K562 (cell line): ENCODE data around the gene KCTD19. TPM values are rescaled to one million over a fixed set of nuclear protein-coding genes. Genes with fewer than 3 reads are reported as not detected.
A peak's percentile ranks its signal among the peaks of the same experiment; 100 is the strongest.

Experiments used
- ATF2 ChIP-seq: sonication (generic); formaldehyde crosslinking; IDR thresholded peaks from 2 replicates; pipeline ENCODE4 v1.8.1; 2022; ENCODE audit warnings: missing genetic modification reagents
- ATF7 ChIP-seq: fragments of 450-650 bp; IDR thresholded peaks from 2 replicates; pipeline ENCODE4 v1.7.1; 2014; ENCODE audit warnings: mild to moderate bottlenecking, moderate library complexity
- DNMT1 ChIP-seq: fragments of 450-650 bp; IDR thresholded peaks from 2 replicates; pipeline ENCODE4 v1.6.1; 2016; ENCODE audit warnings: antibody characterized with exemption, mild to moderate bottlenecking
- FOXO4 ChIP-seq: fragments of 450-650 bp; formaldehyde crosslinking; IDR thresholded peaks from 2 replicates; pipeline ENCODE4 v1.4.0; 2020; ENCODE audit warnings: mild to moderate bottlenecking, moderate library complexity
- HDGF ChIP-seq: fragments of 450-650 bp; IDR thresholded peaks from 2 replicates; pipeline ENCODE4 v1.6.1; 2016
- HOMEZ ChIP-seq: fragments of 250-450 bp; sonication (Bioruptor Pico); IDR thresholded peaks from 2 replicates; pipeline ENCODE4 v1.4.0; 2020; ENCODE audit warnings: mild to moderate bottlenecking, moderate library complexity
- KLF1 ChIP-seq: fragments of 450-650 bp; IDR thresholded peaks from 2 replicates; pipeline ENCODE4 v1.6.1; 2016; ENCODE audit warnings: missing genetic modification characterization, missing compliant biosample characterization
- LCOR ChIP-seq: sonication (generic); formaldehyde crosslinking; IDR thresholded peaks from 2 replicates; pipeline ENCODE4 v1.8.0; 2022; ENCODE audit warnings: mild to moderate bottlenecking, missing genetic modification reagents
- MEF2A ChIP-seq: IDR thresholded peaks from 2 replicates; pipeline ENCODE4 v1.6.1; 2011; ENCODE audit warnings: low read depth, mild to moderate bottlenecking, low read length, moderate library complexity; ENCODE audit not compliant: control insufficient read depth
- PCBP1 ChIP-seq: fragments of 200-400 bp; formaldehyde crosslinking; IDR thresholded peaks from 2 replicates; pipeline ENCODE4 v1.6.1; 2018; ENCODE audit warnings: mild to moderate bottlenecking, low read depth, low read length; ENCODE audit not compliant: poor library complexity, severe bottlenecking
- SAFB ChIP-seq: fragments of 200-400 bp; formaldehyde crosslinking; IDR thresholded peaks from 2 replicates; pipeline ENCODE4 v1.6.1; 2017; ENCODE audit warnings: low read depth, low read length, borderline replicate concordance
- SMC3 ChIP-seq: conservative IDR thresholded peaks from 2 replicates; pipeline ENCODE4 v1.6.1; 2011; ENCODE audit warnings: low read depth, low read length, improper control_type of control experiment; ENCODE audit not compliant: insufficient read depth
- TCF7L2 ChIP-seq: fragments of 150-350 bp; IDR thresholded peaks from 2 replicates; pipeline ENCODE4 v1.6.1; 2016; ENCODE audit warnings: low read depth, mild to moderate bottlenecking, low read length, moderate library complexity
- YY1 ChIP-seq, 3 experiments: IDR thresholded peaks; 2 replicates each; pipeline ENCODE4 v1.6.1; 2011; ENCODE audit warnings: low read length in 2 of 3, mild to moderate bottlenecking in 2 of 3, moderate library complexity in 2 of 3, borderline replicate concordance in 1 of 3, control low read depth in 1 of 3, low read depth in 1 of 3; ENCODE audit not compliant: insufficient read depth in 3 of 3, insufficient replicate concordance in 2 of 3, control insufficient read depth in 1 of 3, insufficient read length in 1 of 3; ENCODE audit errors: extremely low read depth in 1 of 3
- ZNF143 ChIP-seq: sonication (generic); formaldehyde crosslinking; IDR thresholded peaks from 2 replicates; pipeline ENCODE4 v1.9.0; 2022; ENCODE audit warnings: mild to moderate bottlenecking, missing genetic modification reagents
- ZNF239 ChIP-seq: fragments of 250-450 bp; sonication (Bioruptor Pico); IDR thresholded peaks from 2 replicates; pipeline ENCODE4 v1.4.0; 2020; ENCODE audit warnings: mild to moderate bottlenecking
- ZNF395 ChIP-seq: fragments of 200-800 bp; sonication (Bioruptor generic); IDR thresholded peaks from 2 replicates; pipeline ENCODE4 v1.6.1; 2017; ENCODE audit warnings: missing genetic modification characterization, missing compliant biosample characterization
- ZNF583 ChIP-seq: fragments of 250-450 bp; sonication (Bioruptor Pico); IDR thresholded peaks from 2 replicates; pipeline ENCODE4 v1.4.0; 2020
- ZNF79 ChIP-seq: fragments of 250-450 bp; sonication (Bioruptor Pico); IDR thresholded peaks from 2 replicates; pipeline ENCODE4 v1.4.0; 2020; ENCODE audit warnings: low read depth, mild to moderate bottlenecking, moderate library complexity
- polyA plus RNA-seq, 8 experiments: library from polyadenylated mRNA; depleted of rRNA in 4 of 8; stranded (reverse) in 5 of 8; unstranded in 3 of 8; fragments of >200 nt; fragmentation: Nextera tagmentation in 2 of 8; fragmentation: Illumina TruSeq in 1 of 8; extraction: Ambion mirVana in 2 of 8; extraction: Trizol in 1 of 8; gene quantifications; 2 replicates each; pipeline versions ENCODE4 v1.2.1 to v1.2.3, GENCODE V29; 2011 to 2014; ENCODE audit warnings: inconsistent platforms in 1 of 8, missing spikeins in 1 of 8
- total RNA-seq, 7 experiments: library from RNA; depleted of rRNA in 6 of 7; stranded (reverse); fragments of >200 nt in 6 of 7; fragmentation: Illumina TruSeq in 2 of 7; extraction: Trizol in 2 of 7; gene quantifications; 2 replicates each; pipeline versions ENCODE4 v1.2.1 to v1.2.3, GENCODE V29; 2011 to 2021; ENCODE audit warnings: low replicate concordance in 1 of 7

KCTD19 gene
- total and polyA plus RNA-seq, 9 of the 15 experiments (the other 6 are each of a cell fraction or from before 2014, with no cell fraction given), result 0.03 to 0.91 (median 0.22) TPM; not detected in 2

- TF ChIP-seq LCOR (CRISPR knock-in tag) (no peak), TCF7L2 (no peak), SAFB (peak; percentile 86), KLF1 (tag) (0 out of 2 replicates have a peak, but pooled peaks have one; percentile 60), ZNF239 (CRISPR knock-in tag) (peak; percentile 38; the same call in 1 of the 2 replicates), ZNF583 (CRISPR knock-in tag) (peak; percentile 74; the same call in 1 of the 2 replicates), ATF7 (peak; percentile 62; the same call in 1 of the 2 replicates), ZNF395 (CRISPR knock-in tag) (peak; percentile 51; the same call in 1 of the 2 replicates), HOMEZ (peak; percentile 55; the same call in 1 of the 2 replicates), MEF2A (0 out of 2 replicates have a peak, but pooled peaks have one; percentile 45), SMC3 (peak; percentile 75), FOXO4 (0 out of 2 replicates have a peak, but pooled peaks have one; percentile 6), ZNF143 (CRISPR knock-in tag) (0 out of 2 replicates have a peak, but pooled peaks have one; percentile 27), HDGF (no peak), ZNF79 (CRISPR knock-in tag) (no peak), PCBP1 (peak; percentile 60), DNMT1 (no peak), YY1 (IDR thresholded peaks at IDR 0.05; ENCODE audit: borderline replicate concordance in 1 of 3, control insufficient read depth in 1 of 3, extremely low read depth in 1 of 3, insufficient read depth in 3 of 3, insufficient read length in 1 of 3, insufficient replicate concordance in 2 of 3, low read depth in 1 of 3, low read length in 2 of 3) (peak in 2 of 3 experiments; percentile 73 to 74), ATF2 (no peak; the same call in 1 of the 2 replicates)
Measured at GRCh38 chr16:67279296-67280089, 47.0 kb downstream of the KCTD19 start, which contains the start of gene PLEKHG4 (continued).
